ENCODE results near the gene SLC35F4.

The SLC35F4 gene

DNA sequence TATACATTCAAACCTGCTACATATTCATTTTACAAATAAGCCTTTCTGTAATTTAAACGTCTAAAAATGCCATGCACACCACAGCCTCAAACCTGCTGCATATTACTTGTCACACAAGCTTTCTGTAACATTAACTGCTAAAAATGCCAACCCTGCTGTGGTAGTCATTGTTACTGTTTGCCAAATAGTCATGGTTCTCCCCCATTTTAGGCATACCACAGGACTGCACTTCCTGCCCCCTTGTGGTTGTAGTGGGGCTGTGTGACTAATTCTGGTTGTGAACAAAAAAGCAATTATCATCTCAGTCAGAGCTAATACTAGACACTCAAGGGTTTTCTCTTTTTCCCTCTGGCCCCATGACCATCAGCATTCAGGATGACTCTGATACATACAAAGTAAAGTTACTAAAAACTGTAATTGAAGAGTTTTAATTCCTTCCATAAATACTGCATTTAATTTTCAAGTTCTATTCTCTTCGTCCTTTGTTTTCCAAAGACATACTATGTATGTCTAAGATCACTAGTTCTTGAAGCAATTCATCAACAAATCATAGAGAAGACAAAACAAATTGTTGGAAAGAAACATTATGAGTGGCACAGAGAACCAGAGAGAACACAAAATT is 5.7 kb upstream of the SLC35F4 start:
- no peaks in the 10 kb centered on the region for H3K36me3 ChIP-seq
- intact Hi-C loops (cut with DNase I; ENCODE audit: low total_unique reads), result no loop called here
- no peak overlapping the region for H3K27ac ChIP-seq
- H3K27me3 ChIP-seq, result peaks cover 0 to 3% of the 10 kb centered on the region in 2 donors
- peaks cover 0 to 15% (median under 1%) of the 10 kb centered on the region in 4 donors for H3K4me1 ChIP-seq
- H3K4me3 ChIP-seq, result no peak overlapping the region
- no peak for DNase-seq
- TF ChIP-seq CTCF (IDR thresholded peaks at IDR 0.05), result peak; percentile 36 to 37
- H3K9me3 ChIP-seq, result no peaks in the 10 kb centered on the region

GRCh38 chr14:57870686-57871457 is 5.0 kb upstream of the SLC35F4 start:
- Histone ChIP-seq H3K9me3 (no peaks in the 10 kb centered on the region), H3K27me3 (peaks cover 0 to 6% of the 10 kb centered on the region in 2 donors), H3K4me1 (peaks cover 0 to 13% (median 5%) of the 10 kb centered on the region in 4 donors), H3K4me3 (no peak overlapping the region), H3K27ac (no peak overlapping the region), H3K36me3 (no peaks in the 10 kb centered on the region)
- TF ChIP-seq CTCF (IDR thresholded peaks at IDR 0.05), result no peak
- intact Hi-C loops (cut with DNase I; ENCODE audit: low total_unique reads), result no loop called here
- DNase-seq, result no peak

DNA sequence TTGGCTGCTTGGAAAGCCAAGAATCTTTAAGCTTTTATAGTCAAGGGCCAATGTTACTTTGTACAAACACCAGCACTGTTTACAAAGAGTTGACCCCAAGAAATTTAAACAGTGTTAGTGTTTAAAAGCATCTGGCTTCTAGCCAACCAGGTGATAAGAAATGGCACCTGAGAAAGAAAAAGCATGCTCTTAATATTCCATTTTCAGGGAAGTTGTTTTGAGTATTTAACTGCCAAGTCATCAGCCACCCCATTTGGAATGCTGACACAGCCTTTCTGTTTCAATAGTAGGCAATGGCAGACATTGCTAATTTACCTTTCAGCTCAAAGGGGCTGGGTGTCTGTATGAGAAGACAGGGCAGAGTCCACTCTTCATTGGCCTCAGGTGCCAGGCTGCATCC is 3.7 kb upstream of the SLC35F4 start:
- no peak for DNase-seq
- no peak for TF ChIP-seq CTCF (IDR thresholded peaks at IDR 0.05)
- Histone ChIP-seq H3K4me3 (no peak overlapping the region), H3K27me3 (peaks cover 6 to 18% of the 10 kb centered on the region in 2 donors), H3K36me3 (no peaks in the 10 kb centered on the region), H3K9me3 (no peaks in the 10 kb centered on the region), H3K27ac (no peak overlapping the region), H3K4me1 (peaks cover 0 to 20% (median 16%) of the 10 kb centered on the region in 4 donors)
- intact Hi-C loops (cut with DNase I; ENCODE audit: low total_unique reads), result no loop called here

DNA sequence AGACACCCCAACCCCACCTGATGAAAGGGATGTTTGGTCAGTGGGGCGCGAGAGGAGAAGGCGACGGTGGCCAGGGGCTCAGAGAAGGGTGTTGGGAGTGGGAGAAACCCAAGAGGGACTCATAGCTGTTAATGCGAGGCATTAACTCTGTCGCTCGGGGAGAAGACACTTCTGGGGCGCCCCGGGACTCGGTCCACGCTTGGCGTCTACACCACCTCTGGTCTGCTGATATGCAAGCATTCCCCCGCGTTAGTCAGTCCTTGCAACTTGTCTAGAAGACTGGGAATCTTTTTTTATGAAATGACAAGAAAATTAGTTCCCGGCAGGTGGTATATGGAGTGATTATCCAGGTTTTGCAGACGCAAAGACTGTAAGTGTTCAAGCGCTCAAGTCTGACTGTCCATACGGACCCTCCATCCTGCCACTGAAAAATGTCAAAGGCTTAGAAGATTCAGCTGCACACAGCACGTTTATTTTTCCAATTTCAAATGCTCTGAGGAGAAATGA is 360 bp upstream of the SLC35F4 start:
- Histone ChIP-seq H3K27ac (no peak overlapping the region), H3K4me1 (peaks cover 0 to 20% (median 16%) of the 10 kb centered on the region in 4 donors), H3K27me3 (peaks cover 6 to 42% of the 10 kb centered on the region in 2 donors), H3K36me3 (no peaks in the 10 kb centered on the region), H3K4me3 (peak overlapping the region; percentile 36 to 52), H3K9me3 (no peaks in the 10 kb centered on the region)
- intact Hi-C loops (cut with DNase I; ENCODE audit: low total_unique reads), result no loop called here
- no peak for DNase-seq
- TF ChIP-seq CTCF (IDR thresholded peaks at IDR 0.05), result no peak

GRCh38 chr14:57865066-57865402 is 858 bp downstream of the SLC35F4 start:
- no peaks in the 10 kb centered on the region for H3K36me3 ChIP-seq
- H3K4me3 ChIP-seq, result peak overlapping the region; percentile 36 to 52
- no peak overlapping the region for H3K27ac ChIP-seq
- H3K9me3 ChIP-seq, result no peaks in the 10 kb centered on the region
- intact Hi-C loops (cut with DNase I; ENCODE audit: low total_unique reads), result no loop called here
- H3K27me3 ChIP-seq, result peaks cover 6 to 42% of the 10 kb centered on the region in 2 donors
- no peak for TF ChIP-seq CTCF (IDR thresholded peaks at IDR 0.05)
- DNase-seq, result no peak
- H3K4me1 ChIP-seq, result peaks cover 0 to 20% (median 16%) of the 10 kb centered on the region in 4 donors
